HG02885 (cell line): ENCODE measurements around the gene MBTPS2.
"Not testable (repeated sequence)": the region's sequence is repeated elsewhere in the genome, so short reads cannot be mapped to it uniquely, and the experiment has no call there.

ENCODE experiments used
- ATAC-seq: cut with Tn5 transposase; IDR thresholded peaks from one replicate; pipeline ENCODE4 v1.9.1; 2021; ENCODE audit warnings: mild to moderate bottlenecking; ENCODE audit not compliant: unreplicated experiment, poor library complexity

MBTPS2 gene

DNA sequence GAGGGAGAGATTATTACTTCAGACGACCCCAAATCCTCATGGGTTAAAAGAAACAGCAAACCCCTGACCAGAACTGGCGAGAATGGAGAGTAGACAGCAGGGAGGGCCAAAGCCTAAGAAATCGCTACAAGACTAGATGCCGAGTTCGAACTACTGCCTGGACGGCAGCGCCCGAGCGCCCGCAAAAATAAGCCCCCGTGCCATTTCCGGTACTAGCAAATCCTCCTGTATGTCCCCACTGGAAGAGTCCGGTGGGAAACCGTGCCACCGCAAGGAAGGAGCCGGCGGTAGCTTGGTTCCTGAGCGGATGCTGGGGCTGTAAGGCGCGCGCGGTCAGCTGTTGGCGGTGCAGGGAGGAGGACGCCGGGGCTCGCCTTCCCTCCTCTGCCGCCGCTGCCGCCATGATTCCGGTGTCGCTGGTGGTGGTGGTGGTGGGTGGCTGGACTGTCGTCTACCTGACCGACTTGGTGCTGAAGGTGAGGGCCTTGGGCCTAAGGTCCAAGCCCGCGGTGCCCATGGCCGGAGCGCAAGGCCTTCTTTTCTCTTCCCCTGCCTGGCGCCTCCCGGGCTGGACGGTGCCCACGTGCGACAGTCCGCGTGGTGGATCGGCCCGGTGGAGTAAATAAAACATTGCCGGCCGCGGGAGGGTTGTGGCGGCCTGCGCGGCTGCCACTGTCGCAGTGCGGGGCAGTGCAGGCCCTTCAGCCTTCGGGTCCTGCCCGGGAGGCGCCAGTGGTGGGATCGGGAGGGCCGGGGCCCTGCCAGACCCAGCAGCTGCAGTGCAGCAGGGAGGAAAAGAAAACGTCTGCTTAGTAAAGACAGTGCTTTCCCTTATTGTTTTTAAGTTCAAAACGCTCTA is at the start of gene MBTPS2:
Gene MBTPS2, plus strand, starts transcription at position 284 of the 859 bp plus-strand sequence. Its CDS starts 118 bp downstream, at position 402.
- ATAC-seq: peak; percentile 80

DNA sequence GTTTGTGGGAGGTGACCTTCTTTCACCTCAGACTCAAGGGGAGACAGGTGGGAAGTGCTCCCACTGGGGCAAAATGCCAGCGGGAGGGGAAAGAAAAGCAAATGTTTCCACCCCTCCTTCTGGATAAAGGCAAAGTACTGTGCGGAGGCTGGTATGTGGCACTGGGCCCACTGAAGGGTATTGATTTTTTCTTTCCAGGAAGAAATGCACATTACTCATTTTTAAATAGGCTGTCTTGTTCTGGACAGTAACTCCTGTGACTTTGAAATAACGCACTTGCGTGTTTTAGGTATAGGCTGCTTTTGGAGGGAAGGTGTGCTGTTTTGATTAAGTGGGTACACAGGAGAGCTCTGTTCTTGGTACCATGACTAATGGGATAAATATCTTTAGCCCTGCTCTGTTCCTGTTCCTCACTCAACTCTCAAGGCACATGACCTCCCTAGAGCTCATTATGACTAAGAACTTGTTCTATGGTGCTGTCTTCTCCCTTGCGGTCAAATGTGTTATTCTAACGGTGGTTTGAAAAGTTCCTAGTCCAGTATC is 40.7 kb upstream of the MBTPS2 start:
- ATAC-seq: peak; percentile 88

GRCh38 chrX:21799767-21800166 is 39.6 kb upstream of the MBTPS2 start:
- ATAC-seq: no peak

- no peak for ATAC-seq
Measured at GRCh38 chrX:21800344-21800770, 39.1 kb upstream of the MBTPS2 start.

DNA sequence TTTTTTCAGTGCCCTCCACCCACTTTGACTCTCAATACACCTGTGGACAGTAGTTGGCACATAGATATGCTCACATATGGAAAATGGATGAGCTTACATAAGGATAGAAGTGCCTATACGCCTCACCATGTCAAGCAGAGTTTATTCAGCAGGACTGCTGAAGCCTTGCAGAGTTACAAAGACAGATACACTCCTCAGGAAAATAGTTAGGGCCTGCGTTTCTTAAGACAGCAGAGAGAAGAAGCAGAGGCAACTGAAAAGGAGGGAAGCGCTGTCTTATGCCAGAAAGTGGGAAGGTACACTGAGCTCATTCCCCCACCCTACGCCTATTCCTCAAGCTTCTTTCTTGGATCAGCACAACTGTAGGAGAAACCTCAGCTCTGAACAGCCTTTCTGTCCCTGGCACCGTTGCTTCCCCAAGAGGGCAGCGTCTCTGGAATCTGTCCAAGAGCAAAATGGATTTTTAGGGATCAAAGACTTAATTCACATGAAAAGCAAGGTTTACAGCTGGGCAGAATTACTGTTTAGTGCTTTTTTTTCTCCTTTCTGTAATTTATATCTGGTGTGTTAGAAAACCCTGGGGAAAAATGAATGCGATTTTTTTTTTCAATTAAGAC is 37.3 kb upstream of the MBTPS2 start:
- ATAC-seq: no peak

DNA sequence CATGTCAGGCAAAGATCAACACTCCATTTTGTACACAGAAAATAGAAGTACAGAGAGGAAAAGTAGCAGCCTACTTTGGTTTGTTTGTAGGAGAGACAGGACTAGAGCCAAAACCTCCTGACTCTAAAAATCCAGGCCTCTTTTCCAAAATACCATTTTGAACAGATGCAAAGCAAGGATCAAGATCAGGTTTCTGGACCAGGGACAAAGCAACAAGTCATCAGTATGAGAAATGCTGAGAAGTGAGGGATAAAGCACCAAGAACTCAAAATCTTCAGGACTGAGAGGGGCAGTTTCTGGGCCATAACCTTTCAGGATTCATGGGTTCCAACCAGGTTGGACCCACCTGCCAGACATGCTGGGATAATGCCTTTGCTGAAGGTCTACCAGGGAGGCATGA is 36.6 kb upstream of the MBTPS2 start:
- ATAC-seq: no peak

DNA sequence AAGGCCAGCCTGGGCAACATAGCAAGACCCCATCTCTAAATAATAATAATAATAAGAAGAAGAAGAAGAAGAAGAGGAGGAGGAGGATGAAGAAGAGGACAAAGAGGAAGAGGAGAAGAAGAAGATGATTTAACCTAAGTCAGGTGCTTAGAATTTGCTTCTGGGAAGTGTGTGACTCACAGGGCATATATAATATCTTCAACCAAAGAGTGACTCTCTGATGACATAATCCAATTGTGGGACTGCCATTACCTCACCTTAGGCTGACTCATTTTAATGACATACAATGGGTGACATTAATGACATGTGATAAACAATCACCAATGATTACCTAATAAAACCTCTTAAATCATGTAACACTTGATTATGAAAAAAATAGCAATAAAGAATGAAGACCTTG is 32.7 kb upstream of the MBTPS2 start:
- no peak for ATAC-seq

GRCh38 chrX:21811832-21812231 is 27.6 kb upstream of the MBTPS2 start:
- ATAC-seq: no peak

DNA sequence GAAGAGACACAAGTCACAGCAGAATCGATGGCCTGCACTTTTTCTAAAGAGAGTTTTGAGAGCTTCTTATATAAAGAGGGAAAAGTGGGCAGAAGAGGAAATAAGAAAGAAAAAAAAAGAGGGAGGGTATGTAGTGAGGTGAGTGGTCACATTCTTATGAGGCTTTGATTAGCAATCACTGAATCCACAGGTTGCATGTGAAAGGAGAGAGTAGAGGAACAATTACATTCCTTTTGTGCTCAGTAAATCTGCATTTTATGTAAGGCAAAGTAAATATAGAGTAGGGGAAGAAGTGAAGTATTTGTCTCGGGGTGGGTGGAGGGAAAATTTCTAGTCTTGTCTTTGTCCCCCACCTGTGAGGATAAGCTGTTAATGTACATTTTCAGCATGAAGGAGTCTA is 26.8 kb upstream of the MBTPS2 start:
- ATAC-seq: no peak

GRCh38 chrX:21813612-21814368 is 25.6 kb upstream of the MBTPS2 start:
- ATAC-seq: no peak

- no peak for ATAC-seq
Measured at GRCh38 chrX:21816136-21816535, 23.3 kb upstream of the MBTPS2 start.

GRCh38 chrX:21820170-21820569 is 19.2 kb upstream of the MBTPS2 start:
- not testable (repeated sequence) for ATAC-seq

DNA sequence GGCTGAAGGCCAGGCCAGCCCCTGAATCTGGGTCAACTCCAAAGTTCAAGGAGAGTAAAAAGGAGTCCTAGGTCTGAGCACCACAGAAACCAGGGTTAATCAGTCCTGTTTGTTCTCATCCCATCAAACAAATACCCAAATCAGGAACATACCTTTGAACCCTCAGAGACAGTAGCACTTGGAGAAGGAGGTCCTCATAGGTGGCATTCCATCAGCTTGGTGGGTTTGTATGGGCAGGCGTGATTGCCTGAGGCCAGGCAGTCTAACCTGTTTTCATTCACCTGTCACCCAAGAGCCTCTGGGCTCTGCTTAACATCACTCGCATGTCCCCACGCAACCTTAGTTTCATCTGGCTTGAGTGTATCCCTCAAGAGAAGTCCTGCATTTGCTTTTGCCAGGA is 17.5 kb upstream of the MBTPS2 start:
- ATAC-seq: no peak

GRCh38 chrX:21831496-21831895 is 7.9 kb upstream of the MBTPS2 start:
- no peak for ATAC-seq

DNA sequence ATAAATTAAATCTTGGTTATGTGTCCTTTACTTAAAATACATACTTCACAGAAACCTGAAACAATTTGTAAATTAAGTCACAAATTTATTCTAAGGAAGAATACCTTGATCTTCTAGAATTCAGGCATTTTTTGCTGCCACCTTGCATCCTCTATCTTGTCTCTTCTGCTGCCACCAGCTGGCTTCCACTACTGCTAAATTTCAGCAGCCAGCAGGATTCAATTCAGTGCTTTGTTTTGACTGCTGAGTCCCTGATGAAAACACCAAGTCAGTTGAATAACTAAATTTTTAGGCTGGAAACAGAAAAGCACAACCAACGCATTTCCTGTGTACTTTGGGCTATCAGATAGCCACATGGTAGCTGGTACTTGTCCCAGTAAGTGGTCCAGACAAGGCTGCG is 2.4 kb upstream of the MBTPS2 start:
- no peak for ATAC-seq

- peak; percentile 16 for ATAC-seq
Measured at GRCh38 chrX:21838937-21839333, 482 bp upstream of the MBTPS2 start.

DNA sequence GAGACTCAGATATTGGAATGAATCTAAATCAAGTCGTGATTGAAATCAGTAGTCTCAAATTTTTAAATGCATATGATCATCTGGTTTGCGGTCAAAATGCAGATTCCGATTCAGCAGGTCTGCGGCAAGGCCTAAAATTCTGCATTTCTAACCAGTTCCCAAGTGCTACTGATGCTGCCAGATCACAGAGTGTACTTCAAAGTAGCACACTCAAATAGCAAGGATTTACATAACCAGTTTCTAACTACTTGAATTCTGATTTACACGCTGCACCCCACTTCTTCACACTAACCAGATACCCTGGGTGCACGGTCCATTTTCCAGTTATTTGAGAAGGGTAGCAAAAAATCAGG is 752 bp downstream of the MBTPS2 start:
- ATAC-seq: peak; percentile 27

- ATAC-seq: no peak
Measured at GRCh38 chrX:21843179-21843578, 3.8 kb downstream of the MBTPS2 start.

- ATAC-seq: no peak
Measured at GRCh38 chrX:21845096-21845495, 5.7 kb downstream of the MBTPS2 start.

DNA sequence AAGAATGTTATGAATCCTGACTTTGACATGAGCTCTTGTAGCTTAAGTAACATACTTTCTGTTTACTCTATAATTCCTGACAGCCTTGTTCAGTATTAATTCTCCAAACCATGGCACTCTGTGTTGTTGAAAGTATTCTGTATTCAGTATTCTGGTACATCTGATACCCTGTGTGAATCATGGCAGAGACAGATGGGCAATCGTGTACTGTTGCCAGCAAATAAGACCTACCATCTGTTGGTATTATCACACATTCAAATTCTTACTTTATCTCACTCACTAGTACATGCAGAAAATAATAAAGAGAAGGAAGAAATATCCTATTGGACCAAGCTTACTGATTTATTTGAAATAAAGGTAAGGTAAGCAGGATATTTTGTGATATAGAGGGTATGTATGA is 7.9 kb downstream of the MBTPS2 start:
- no peak for ATAC-seq

- ATAC-seq: no peak
Measured at GRCh38 chrX:21853578-21853977, 14.2 kb downstream of the MBTPS2 start.
